Heart right ventricle (tissue), 16 donors: ENCODE measurements around the gene PLEKHA7. TPM values are rescaled to one million over a fixed set of nuclear protein-coding genes. Genes with fewer than 3 reads are reported as not detected.

ENCODE experiments used
- ATAC-seq, 8 donors: fragments of 200-7000 bp; cut with Tn5 transposase; one replicate each; pipeline ENCODE4 v1.9.1; 2020; ENCODE audit warnings: mild to moderate bottlenecking in 8 of 8, moderate library complexity in 8 of 8, moderate number of reproducible peaks in 1 of 8
- DNase-seq, 2 donors: peaks; one replicate each; pipeline ENCODE4 v3.0.0-alpha.2; 2020
- H3K27ac ChIP-seq, 10 donors: fragments of 200-600 bp; sonication (generic) in 2 of 10; one replicate each; pipeline versions ENCODE4 v1.5.0 to v1.8.0; 2020 to 2022; ENCODE audit warnings: mild to moderate bottlenecking in 3 of 10
- H3K27me3 ChIP-seq, 7 donors: fragments of 200-600 bp; one replicate each; pipeline ENCODE4 v1.8.0; 2021 to 2022; ENCODE audit warnings: mild to moderate bottlenecking in 2 of 7
- H3K36me3 ChIP-seq, 9 donors: fragments of 200-600 bp; sonication (generic) in 1 of 9; one replicate each; pipeline versions ENCODE4 v1.5.0 to v1.8.0; 2020 to 2022; ENCODE audit warnings: mild to moderate bottlenecking in 2 of 9
- H3K4me1 ChIP-seq, 9 donors: fragments of 200-600 bp; sonication (generic) in 1 of 9; one replicate each; pipeline versions ENCODE4 v1.5.0 to v1.8.0; 2020 to 2022; ENCODE audit warnings: mild to moderate bottlenecking in 4 of 9
- H3K4me3 ChIP-seq, 10 donors: fragments of 200-600 bp; sonication (generic) in 2 of 10; one replicate each; pipeline versions ENCODE4 v1.5.0 to v1.8.0; 2020 to 2022; ENCODE audit warnings: mild to moderate bottlenecking in 7 of 10, moderate library complexity in 2 of 10
- H3K9me3 ChIP-seq, 11 donors: fragments of 200-600 bp in 10 of 11; sonication (generic) in 2 of 11; one replicate each; pipeline versions ENCODE4 v1.5.0 to v1.8.0; 2013 to 2022; ENCODE audit warnings: mild to moderate bottlenecking in 2 of 11, control low read depth in 1 of 11, moderate library complexity in 1 of 11
- CTCF ChIP-seq, 9 donors: fragments of 200-600 bp; sonication (generic) in 2 of 9; IDR thresholded peaks; one replicate each; pipeline versions ENCODE4 v1.5.0 to v1.8.0; 2021 to 2022; ENCODE audit warnings: antibody characterized with exemption in 9 of 9, mild to moderate bottlenecking in 5 of 9, moderate library complexity in 1 of 9
- WGBS, 2 donors: extraction: QIAGEN DNeasy Blood & Tissue Kit; methylation state at CpG; one replicate each; pipeline ENCODE4 v1.1.7; 2013; ENCODE audit warnings: inconsistent platforms in 1 of 2; 5-methylcytosine and 5-hydroxymethylcytosine counted together
- intact Hi-C, 10 donors: fragments of 100-400 bp; cut with DNase I; formaldehyde crosslinking; loops; one replicate each; pipeline versions ENCODE4 v1.11.1 to v1.14.2; 2022
- polyA plus RNA-seq, 2 donors: library from polyadenylated mRNA; stranded (reverse); fragments of 200-250 nt; gene quantifications; one replicate each; pipeline ENCODE4 v1.2.3, GENCODE V29; 2013
- total RNA-seq, 10 donors: library from RNA; stranded (reverse); fragmentation: NEBNext Ultra II Directional in 3 of 10; extraction: Animal tissue kit (Norgen Biotek cat#: 25700) in 3 of 10; gene quantifications; one replicate each; pipeline versions ENCODE4 v1.2.1 to v1.2.4, GENCODE V29; 2021 to 2023
- donor health status: Arrhythmogenic right ventricular cardiomyopathy.
- donor health status: ischemic (EF 13 %, LVEDD 7.1; RV severe dilation, severe dysfunction).
- donor health status: healthy with polysubstance abuse.
- donor health status: DM: no; HTN: yes; CAD: no.
- donor health status: DM: no; HTN: no; CAD: no.
- donor health status: ischemic (EF 25% LVEDD 6.9; RV normal size, moderate dysfunction).
- donor health status: ischemic (EF 25% LVEDD 5.7; RV mildly dilated, moderate dysfunction).
- donor health status: healthy.
- donor health status: DM: yes; HTN: yes; CAD: no.
- donor health status: Ischemic cardiomyopathy.
- donor health status: ischemic (EF 35%, LVEDD 5.7; RV mildly dilated, moderate dysfunction).
- donor health status: nonischemic (EF 11% LVEDD 7.7; RV severe dilation, severe dysfunction).
- donor health status: DM: yes; HTN: yes; CAD: no.
- donor health status: PGD.
- donor health status: ischemic (EF 29% LVEDD 5.4; RV normal size, mild dysfunction).
- donor health status: nonischemic (EF 23%, LVEDD 6.1; RV moderate dilation, normal function).

PLEKHA7 gene
- total and polyA plus RNA-seq, 12 donors = 15.3 to 46.9 (median 24.0) TPM

- intact Hi-C loops = loop anchor here in 8 of 10 donors (1.0 to 10.0 kb wide), 7 partner anchors 25 to 97 kb away; no protein-coding TSS in a partner anchor
- DNase-seq = no peak
- ATAC-seq = no peak
- peaks cover 0 to 70% (median 41%) of the 10 kb centered on the region in 9 donors for H3K4me1 ChIP-seq
- no peaks in the 10 kb centered on the region for H3K36me3 ChIP-seq
- H3K9me3 ChIP-seq = no peaks in the 10 kb centered on the region
- H3K4me3 ChIP-seq = no peak overlapping the region
- WGBS, 2 donors = 40 to 53% methylated on average over 3 of the region's 3 CpGs
- no peak for TF ChIP-seq CTCF (IDR thresholded peaks at IDR 0.05)
- H3K27ac ChIP-seq = peak overlapping the region in 8 of 10 donors; percentile 14 to 79 (median 61)
- no peaks in the 10 kb centered on the region for H3K27me3 ChIP-seq
Observed at GRCh38 chr11:16881766-16882165, 132.4 kb downstream of the PLEKHA7 start.

- peak overlapping the region in 9 of 10 donors; percentile 14 to 79 (median 60) for H3K27ac ChIP-seq
- peak overlapping the region in 7 of 10 donors; percentile 6 to 38 (median 18) for H3K4me3 ChIP-seq
- intact Hi-C loops = loop anchor here in 8 of 10 donors (1.0 to 10.0 kb wide), 7 partner anchors 24 to 96 kb away; no protein-coding TSS in a partner anchor
Observed at GRCh38 chr11:16881074-16881709, 133.0 kb downstream of the PLEKHA7 start.

GRCh38 chr11:16880184-16880801 is 133.9 kb downstream of the PLEKHA7 start:
- H3K9me3 ChIP-seq = no peaks in the 10 kb centered on the region
- H3K4me1 ChIP-seq = peaks cover 0 to 83% (median 41%) of the 10 kb centered on the region in 9 donors
- DNase-seq = no peak
- peak in 6 of 8 donors; percentile 33 to 55 (median 46) for ATAC-seq
- TF ChIP-seq CTCF (IDR thresholded peaks at IDR 0.05) = no peak
- no peaks in the 10 kb centered on the region for H3K36me3 ChIP-seq
- intact Hi-C loops = loop anchor here in 8 of 10 donors (2.0 to 10.0 kb wide), 6 partner anchors 23 to 95 kb away; no protein-coding TSS in a partner anchor
- H3K27ac ChIP-seq = peak overlapping the region in 9 of 10 donors; percentile 31 to 79 (median 54)
- no peaks in the 10 kb centered on the region for H3K27me3 ChIP-seq
- WGBS, 2 donors = 47 to 59% methylated on average over 7 of the region's 7 CpGs
- H3K4me3 ChIP-seq = peak overlapping the region in 5 of 10 donors; percentile 6 to 38 (median 19)

More at GRCh38 chr11:16881074-16881709, 133.0 kb downstream of the PLEKHA7 start:
- H3K9me3 ChIP-seq = no peaks in the 10 kb centered on the region
- DNase-seq = peak; percentile 58 to 70
- H3K4me1 ChIP-seq = peaks cover 0 to 75% (median 41%) of the 10 kb centered on the region in 9 donors
- no peaks in the 10 kb centered on the region for H3K36me3 ChIP-seq
- WGBS, 2 donors = 28 to 31% methylated on average over 8 of the region's 8 CpGs
- peak in 8 of 9 donors; percentile 28 to 69 (median 48) for TF ChIP-seq CTCF (IDR thresholded peaks at IDR 0.05)
- ATAC-seq = peak; percentile 84 to 94 (median 88)
- H3K27me3 ChIP-seq = no peaks in the 10 kb centered on the region

GRCh38 chr11:16879690-16880089 is 134.5 kb downstream of the PLEKHA7 start:
- intact Hi-C loops = loop anchor here in 9 of 10 donors (2.0 to 10.0 kb wide), 7 partner anchors 23 to 95 kb away; no protein-coding TSS in a partner anchor

More at GRCh38 chr11:16879690-16880089, 134.5 kb downstream of the PLEKHA7 start:
- DNase-seq = no peak
- no peak for ATAC-seq
- no peaks in the 10 kb centered on the region for H3K9me3 ChIP-seq
- peaks cover 0 to 84% (median 41%) of the 10 kb centered on the region in 9 donors for H3K4me1 ChIP-seq
- H3K27me3 ChIP-seq = no peaks in the 10 kb centered on the region
- WGBS, 2 donors = 75 to 81% methylated on average over 2 of the region's 2 CpGs
- H3K4me3 ChIP-seq = no peak overlapping the region
- H3K27ac ChIP-seq = peak overlapping the region in 9 of 10 donors; percentile 3 to 79 (median 51)
- no peak for TF ChIP-seq CTCF (IDR thresholded peaks at IDR 0.05)
- H3K36me3 ChIP-seq = no peaks in the 10 kb centered on the region
